22Rv1 (cell line): ENCODE data around the gene CS.

Experiments
- H3K27ac ChIP-seq: fragments of 450-650 bp; 2 replicates; pipeline ENCODE4 v1.5.1; 2017
- CTCF ChIP-seq: fragments of 450-650 bp; IDR thresholded peaks from 2 replicates; pipeline ENCODE4 v1.5.1; 2017; ENCODE audit warnings: mild to moderate bottlenecking
- ZFX ChIP-seq: fragments of 450-650 bp; IDR thresholded peaks from 2 replicates; pipeline ENCODE4 v1.6.1; 2017; ENCODE audit warnings: antibody characterized with exemption, borderline replicate concordance

Gene CS

GRCh38 chr12:56304276-56304675, 4.1 kb upstream of the CS start:
- H3K27ac ChIP-seq, result peak overlapping the region; percentile 17; the same call in 1 of the 2 replicates
- TF ChIP-seq CTCF, result no peak
- TF ChIP-seq ZFX, result no peak

GRCh38 chr12:56300644-56301464, 724 bp upstream of the CS start:
- peak overlapping the region; percentile 98 for H3K27ac ChIP-seq
- TF ChIP-seq CTCF (no peak), ZFX (no peak)

- TF ChIP-seq CTCF (no peak), ZFX (no peak)
- H3K27ac ChIP-seq, result peak overlapping the region; percentile 98
Observed at GRCh38 chr12:56299308-56299852, 750 bp downstream of the CS start.

- H3K27ac ChIP-seq, result peak overlapping the region; percentile 98
- no peak for TF ChIP-seq ZFX
- no peak for TF ChIP-seq CTCF
Observed at GRCh38 chr12:56298828-56299227, 1.3 kb downstream of the CS start.

GRCh38 chr12:56297400-56297799, 2.7 kb downstream of the CS start:
- TF ChIP-seq CTCF (no peak), ZFX (no peak)
- H3K27ac ChIP-seq, result no peak overlapping the region

- TF ChIP-seq CTCF (no peak), ZFX (no peak)
Observed at GRCh38 chr12:56296295-56296694, 3.8 kb downstream of the CS start.

GRCh38 chr12:56293795-56294194, 6.3 kb downstream of the CS start:
- TF ChIP-seq ZFX, result no peak
- no peak for TF ChIP-seq CTCF
- H3K27ac ChIP-seq, result no peak overlapping the region

More at GRCh38 chr12:56296295-56296694, 3.8 kb downstream of the CS start:
- no peak overlapping the region for H3K27ac ChIP-seq
